Activated B cell treated with CpG ODN at 0.5 μM for 24 hours (primary cell): ENCODE measurements around the gene FBXW8. TPM values are rescaled to one million over a fixed set of nuclear protein-coding genes. Genes with fewer than 3 reads are reported as not detected.
A peak's percentile ranks its signal among the peaks of the same experiment; 100 is the strongest.

Experiments
- ATAC-seq: fragments of 200-7000 bp; cut with Tn5 transposase; one replicate; pipeline ENCODE4 v1.10.0; 2021; ENCODE audit warnings: low read depth, mild to moderate bottlenecking, moderate library complexity
- CTCF ChIA-PET: fragments of 350-600 bp; sonication (Branson Sonifier 250); formaldehyde crosslinking; loops from one replicate; lab custom pipeline; 2021; ENCODE audit warnings: antibody characterized with exemption; lab: Charles Lee
- POLR2A ChIA-PET: fragments of 350-600 bp; sonication (Branson Sonifier 250); formaldehyde crosslinking; loops from one replicate; lab custom pipeline; 2021; ENCODE audit warnings: antibody characterized with exemption; lab: Charles Lee
- DNase-seq: peaks from one replicate; pipeline ENCODE4 v3.0.0; 2022
- H3K27ac Mint-ChIP-seq: one replicate; pipeline ENCODE4 v1.8.0; 2020; ENCODE audit warnings: mixed read lengths
- H3K27me3 Mint-ChIP-seq: one replicate; pipeline ENCODE4 v1.8.0; 2021; ENCODE audit warnings: mixed read lengths
- H3K36me3 Mint-ChIP-seq: one replicate; pipeline ENCODE4 v1.8.0; 2021; ENCODE audit warnings: low read depth, mixed read lengths
- H3K4me1 Mint-ChIP-seq: one replicate; pipeline ENCODE4 v1.8.0; 2021; ENCODE audit warnings: mixed read lengths
- H3K4me3 Mint-ChIP-seq: one replicate; pipeline ENCODE4 v1.8.0; 2020; ENCODE audit warnings: mild to moderate bottlenecking, mixed read lengths
- H3K9me3 Mint-ChIP-seq: one replicate; pipeline ENCODE4 v1.8.0; 2020; ENCODE audit warnings: mixed read lengths
- CTCF ChIP-seq: fragments of 200-600 bp; IDR thresholded peaks from one replicate; pipeline ENCODE4 v1.8.0; 2022; ENCODE audit warnings: antibody characterized with exemption, mild to moderate bottlenecking
- intact Hi-C: fragments of 100-400 bp; cut with micrococcal nuclease; formaldehyde crosslinking; loops from one replicate; pipeline ENCODE4 v1.15.1; 2024
- total RNA-seq: library from RNA; stranded (reverse); gene quantifications from 2 replicates; pipeline ENCODE4 v1.2.3, GENCODE V29; 2022

Gene FBXW8
- total RNA-seq, 1 donor from 2014 or later = 17.6 TPM

- Mint-ChIP-seq H3K9me3 (no peaks in the 10 kb centered on the region), H3K27ac (no peak overlapping the region), H3K4me3 (peak overlapping the region; percentile 25), H3K36me3 (peaks cover 26% of the 10 kb centered on the region), H3K4me1 (peaks cover 21% of the 10 kb centered on the region), H3K27me3 (peaks cover 14% of the 10 kb centered on the region)
- ChIA-PET POLR2A (no interaction called here), CTCF (no interaction called here)
- intact Hi-C loops = no loop called here
- TF ChIP-seq CTCF = no peak
- ATAC-seq (peak; percentile 28), DNase-seq (peak; percentile 14)
Measured at GRCh38 chr12:117032593-117033381, 122.0 kb downstream of the FBXW8 start.

- ATAC-seq (no peak), DNase-seq (no peak)
- ChIA-PET POLR2A (no interaction called here), CTCF (no interaction called here)
- no peak for TF ChIP-seq CTCF
- Mint-ChIP-seq H3K4me3 (no peak overlapping the region), H3K4me1 (peaks cover 21% of the 10 kb centered on the region), H3K27ac (no peak overlapping the region), H3K36me3 (peaks cover 18% of the 10 kb centered on the region), H3K9me3 (no peaks in the 10 kb centered on the region), H3K27me3 (peaks cover 14% of the 10 kb centered on the region)
- intact Hi-C loops = no loop called here
Measured at GRCh38 chr12:117033382-117034221, 122.9 kb downstream of the FBXW8 start.

GRCh38 chr12:117034249-117034648 is 123.5 kb downstream of the FBXW8 start:
- H3K4me3 Mint-ChIP-seq = no peak overlapping the region
- H3K27me3 Mint-ChIP-seq = peaks cover 14% of the 10 kb centered on the region

GRCh38 chr12:117034701-117035151 is 124.0 kb downstream of the FBXW8 start:
- TF ChIP-seq CTCF = no peak
- no peak overlapping the region for H3K27ac Mint-ChIP-seq
- ChIA-PET CTCF (no interaction called here), POLR2A (no interaction called here)
- H3K27me3 Mint-ChIP-seq = peaks cover 14% of the 10 kb centered on the region
- intact Hi-C loops = no loop called here
- ATAC-seq (no peak), DNase-seq (no peak)
- no peak overlapping the region for H3K4me3 Mint-ChIP-seq
- H3K36me3 Mint-ChIP-seq = peaks cover 8% of the 10 kb centered on the region
- no peaks in the 10 kb centered on the region for H3K9me3 Mint-ChIP-seq
- H3K4me1 Mint-ChIP-seq = peaks cover 21% of the 10 kb centered on the region

More at GRCh38 chr12:117034249-117034648, 123.5 kb downstream of the FBXW8 start:
- intact Hi-C loops = no loop called here
- peaks cover 12% of the 10 kb centered on the region for H3K36me3 Mint-ChIP-seq
- no peak for TF ChIP-seq CTCF
- ATAC-seq (no peak), DNase-seq (no peak)
- H3K27ac Mint-ChIP-seq = no peak overlapping the region
- H3K9me3 Mint-ChIP-seq = no peaks in the 10 kb centered on the region
- peaks cover 21% of the 10 kb centered on the region for H3K4me1 Mint-ChIP-seq
- ChIA-PET CTCF (no interaction called here), POLR2A (no interaction called here)

- Mint-ChIP-seq H3K4me3 (no peak overlapping the region), H3K4me1 (peaks cover 21% of the 10 kb centered on the region), H3K27ac (no peak overlapping the region), H3K27me3 (peaks cover 14% of the 10 kb centered on the region), H3K9me3 (no peaks in the 10 kb centered on the region), H3K36me3 (peaks cover 3% of the 10 kb centered on the region)
- no peak for DNase-seq
- ChIA-PET POLR2A (no interaction called here), CTCF (no interaction called here)
- TF ChIP-seq CTCF = no peak
- intact Hi-C loops = no loop called here
- no peak for ATAC-seq
Measured at GRCh38 chr12:117035287-117035686, 124.5 kb downstream of the FBXW8 start.
